LNCAP (cell line): Measurements from ENCODE around the gene HTR2B.

Experiments
- TF ChIP-seq, protein P1 (sequence below): fragments of 450-650 bp; IDR thresholded peaks from 2 replicates; pipeline ENCODE4 v1.5.1; 2017; ENCODE audit warnings: mild to moderate bottlenecking

Gene HTR2B

GRCh38 chr2:231069379-231070054 is 55.3 kb downstream of the HTR2B start:
- TF ChIP-seq, protein P1, sequence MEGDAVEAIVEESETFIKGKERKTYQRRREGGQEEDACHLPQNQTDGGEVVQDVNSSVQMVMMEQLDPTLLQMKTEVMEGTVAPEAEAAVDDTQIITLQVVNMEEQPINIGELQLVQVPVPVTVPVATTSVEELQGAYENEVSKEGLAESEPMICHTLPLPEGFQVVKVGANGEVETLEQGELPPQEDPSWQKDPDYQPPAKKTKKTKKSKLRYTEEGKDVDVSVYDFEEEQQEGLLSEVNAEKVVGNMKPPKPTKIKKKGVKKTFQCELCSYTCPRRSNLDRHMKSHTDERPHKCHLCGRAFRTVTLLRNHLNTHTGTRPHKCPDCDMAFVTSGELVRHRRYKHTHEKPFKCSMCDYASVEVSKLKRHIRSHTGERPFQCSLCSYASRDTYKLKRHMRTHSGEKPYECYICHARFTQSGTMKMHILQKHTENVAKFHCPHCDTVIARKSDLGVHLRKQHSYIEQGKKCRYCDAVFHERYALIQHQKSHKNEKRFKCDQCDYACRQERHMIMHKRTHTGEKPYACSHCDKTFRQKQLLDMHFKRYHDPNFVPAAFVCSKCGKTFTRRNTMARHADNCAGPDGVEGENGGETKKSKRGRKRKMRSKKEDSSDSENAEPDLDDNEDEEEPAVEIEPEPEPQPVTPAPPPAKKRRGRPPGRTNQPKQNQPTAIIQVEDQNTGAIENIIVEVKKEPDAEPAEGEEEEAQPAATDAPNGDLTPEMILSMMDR = no peak

DNA sequence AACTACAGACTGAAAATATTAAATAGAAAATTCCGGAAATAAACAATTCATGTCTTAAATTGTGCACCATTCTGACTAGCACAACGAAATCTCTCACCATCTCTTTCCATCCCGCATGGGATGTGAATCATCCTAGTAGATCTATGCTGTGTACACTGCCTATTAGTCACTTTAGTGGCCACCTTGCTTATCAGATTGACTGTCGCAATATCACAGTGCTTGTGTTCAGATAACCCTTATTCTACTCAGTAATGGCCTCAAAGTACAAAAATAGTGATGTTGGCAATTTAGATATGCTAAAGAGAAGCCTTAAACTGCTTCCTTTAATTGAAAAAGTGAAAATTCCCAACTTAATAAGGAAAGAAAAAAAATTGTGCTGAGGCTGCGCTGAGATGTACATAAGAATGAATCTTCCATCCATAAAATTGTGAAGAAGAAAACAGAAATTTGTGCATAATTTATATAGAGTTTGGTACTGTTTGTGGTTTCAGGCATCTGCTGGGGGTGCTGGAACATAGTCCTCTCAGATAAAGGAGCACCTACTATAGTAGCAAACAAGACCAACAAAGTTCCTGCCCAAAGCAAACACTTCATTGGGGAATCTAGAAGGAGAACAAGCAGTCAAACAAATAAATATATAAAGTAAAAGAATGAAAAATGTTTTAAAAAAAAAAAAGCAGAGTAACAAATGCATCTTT is 56.2 kb downstream of the HTR2B start:
- TF ChIP-seq, protein P1 = no peak

DNA sequence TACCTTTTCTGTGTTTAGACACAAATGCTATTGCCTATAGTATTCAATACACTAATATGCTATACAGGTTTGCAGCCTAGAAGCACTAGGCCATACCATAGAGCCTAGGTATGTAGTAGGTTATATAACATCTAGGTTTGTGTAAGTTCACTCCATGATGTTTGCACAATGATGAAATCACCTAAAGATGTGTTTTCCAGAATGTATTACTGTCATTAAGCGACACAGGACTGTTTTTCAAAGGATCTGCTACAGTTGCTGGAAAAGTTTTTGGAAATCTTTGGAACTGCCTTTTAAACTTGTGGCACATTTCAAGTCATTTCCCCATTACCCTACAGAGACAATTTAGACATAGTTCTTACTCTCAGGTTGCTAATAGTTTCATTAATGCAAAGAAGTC is 58.9 kb downstream of the HTR2B start:
- TF ChIP-seq, protein P1 = no peak

DNA sequence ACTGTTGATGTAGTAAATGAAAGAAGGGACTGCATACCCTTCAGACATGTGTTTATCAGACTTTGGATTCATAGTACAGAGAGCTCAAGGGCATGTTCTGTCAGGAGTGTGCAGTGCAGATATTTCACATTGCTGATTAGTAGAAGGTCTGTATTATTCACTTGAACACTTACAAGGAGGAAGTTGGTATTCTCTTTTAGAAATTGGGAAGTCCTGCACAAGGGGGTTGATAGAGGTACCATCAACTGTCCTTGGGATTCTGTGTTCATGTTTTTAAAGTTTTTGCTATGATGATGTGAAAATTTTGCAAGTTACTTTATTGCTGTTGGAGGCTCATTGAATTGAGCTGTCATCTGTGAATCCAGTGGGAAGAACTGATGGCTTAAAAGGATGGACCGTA is 61.5 kb downstream of the HTR2B start:
- TF ChIP-seq, protein P1 = no peak

GRCh38 chr2:231062776-231063175 is 62.1 kb downstream of the HTR2B start:
- TF ChIP-seq, protein P1 = no peak

- TF ChIP-seq, protein P1 = no peak
Measured at GRCh38 chr2:231059756-231060155, 65.1 kb downstream of the HTR2B start.

DNA sequence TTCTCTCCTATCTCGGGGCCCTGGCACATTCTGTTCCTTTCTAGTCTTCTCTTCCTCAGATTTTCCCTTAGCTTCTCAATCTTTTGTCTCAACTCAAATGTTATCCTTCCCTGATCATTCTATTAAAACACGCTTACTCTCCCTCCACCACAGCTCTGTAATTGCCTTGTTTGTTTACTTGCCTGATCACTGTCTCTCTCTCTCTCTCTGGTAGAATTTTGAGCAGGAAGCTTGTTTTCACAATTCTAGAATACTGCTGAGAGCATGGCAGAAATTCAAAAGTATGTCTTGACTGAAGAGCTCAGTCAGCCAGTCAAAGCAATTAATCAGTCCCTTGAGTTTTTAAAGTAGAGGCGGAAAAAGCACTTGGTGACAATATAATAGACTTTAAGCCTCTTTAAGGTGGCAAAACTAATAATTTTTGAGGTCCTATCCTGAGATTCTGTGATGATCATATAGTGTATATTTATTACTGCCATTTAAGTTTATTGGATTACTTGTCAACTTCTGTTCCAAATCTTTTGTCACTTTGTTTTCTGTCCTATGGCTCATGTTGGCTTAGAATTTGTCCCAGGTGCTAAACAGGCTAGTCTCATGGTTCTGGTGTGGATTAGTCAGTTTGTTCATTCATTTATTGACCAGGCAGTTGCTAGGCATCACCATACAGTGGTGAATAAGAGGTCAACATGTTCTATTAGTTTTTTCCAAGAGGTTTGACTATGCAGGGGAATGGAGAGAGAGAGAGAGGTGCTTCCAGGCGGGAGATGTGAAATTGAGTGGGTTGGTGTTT is 65.9 kb downstream of the HTR2B start:
- TF ChIP-seq, protein P1 = no peak
